H4 (cell line): ENCODE results near the gene SMAD7. TPM values are rescaled to one million over a fixed set of nuclear protein-coding genes. Genes with fewer than 3 reads are reported as not detected.

Source experiments
- DNase-seq: peaks from one replicate; pipeline ENCODE4 v3.0.0-alpha.2; 2015; ENCODE audit warnings: low spot score
- total RNA-seq: library from RNA; depleted of rRNA; stranded (reverse); fragments of >200 nt; shearing (Covaris generic); gene quantifications from 2 replicates; pipeline ENCODE4 v1.2.3, GENCODE V29; 2014; rRNA removed

SMAD7 gene, protein sequence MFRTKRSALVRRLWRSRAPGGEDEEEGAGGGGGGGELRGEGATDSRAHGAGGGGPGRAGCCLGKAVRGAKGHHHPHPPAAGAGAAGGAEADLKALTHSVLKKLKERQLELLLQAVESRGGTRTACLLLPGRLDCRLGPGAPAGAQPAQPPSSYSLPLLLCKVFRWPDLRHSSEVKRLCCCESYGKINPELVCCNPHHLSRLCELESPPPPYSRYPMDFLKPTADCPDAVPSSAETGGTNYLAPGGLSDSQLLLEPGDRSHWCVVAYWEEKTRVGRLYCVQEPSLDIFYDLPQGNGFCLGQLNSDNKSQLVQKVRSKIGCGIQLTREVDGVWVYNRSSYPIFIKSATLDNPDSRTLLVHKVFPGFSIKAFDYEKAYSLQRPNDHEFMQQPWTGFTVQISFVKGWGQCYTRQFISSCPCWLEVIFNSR
- total RNA-seq, result 6.9 and 10.1 TPM in 2 replicates

DNA sequence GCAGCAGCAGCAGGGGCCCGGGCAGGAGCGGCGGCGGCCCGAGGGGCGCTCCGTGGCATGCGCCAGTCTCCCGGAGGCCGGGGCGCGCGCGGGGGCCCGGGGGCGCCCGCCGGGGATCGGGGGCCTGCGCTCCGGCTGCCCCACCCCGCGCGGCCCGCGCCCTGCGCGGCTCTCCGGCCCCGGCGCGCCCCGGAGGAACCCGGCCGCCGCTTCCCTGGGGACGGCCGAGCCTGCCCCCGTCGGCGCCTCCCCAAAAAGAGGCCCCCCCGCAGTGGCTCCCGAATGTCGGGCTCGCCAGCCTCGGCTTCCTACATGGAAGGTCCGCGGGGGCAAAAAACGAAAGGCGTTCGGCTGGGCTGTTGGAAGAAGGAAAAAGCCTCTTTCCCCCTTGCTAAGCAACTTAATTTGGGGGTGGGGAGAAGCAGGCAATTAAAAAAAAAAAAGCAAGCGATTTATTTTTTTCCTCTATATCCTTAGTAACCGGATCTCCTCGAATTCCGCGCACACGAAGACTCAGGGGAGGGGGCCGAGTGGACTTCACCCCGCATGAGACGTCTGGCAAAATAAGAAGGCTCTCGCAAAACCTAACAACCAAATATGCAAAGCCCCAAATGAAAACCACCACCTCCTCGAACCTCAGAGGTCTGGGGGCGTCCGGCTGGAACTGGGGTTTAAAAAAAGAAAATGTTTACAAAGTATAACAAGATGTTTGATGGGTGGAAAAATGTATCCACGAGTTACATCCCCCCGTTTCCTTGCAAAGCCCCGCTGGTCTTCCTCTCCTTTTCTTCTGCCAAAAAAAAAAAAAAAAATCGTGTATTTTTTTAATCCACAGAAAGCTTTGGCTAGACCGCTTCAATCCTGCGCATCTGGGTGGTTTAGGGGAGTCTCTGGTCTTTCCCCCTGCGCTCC, at the start of gene SMAD7:
Gene SMAD7, minus strand, starts transcription at position 430 of the 912 bp plus-strand sequence. CDS start 541 bp downstream, outside the sequence.
- no peak for DNase-seq

DNA sequence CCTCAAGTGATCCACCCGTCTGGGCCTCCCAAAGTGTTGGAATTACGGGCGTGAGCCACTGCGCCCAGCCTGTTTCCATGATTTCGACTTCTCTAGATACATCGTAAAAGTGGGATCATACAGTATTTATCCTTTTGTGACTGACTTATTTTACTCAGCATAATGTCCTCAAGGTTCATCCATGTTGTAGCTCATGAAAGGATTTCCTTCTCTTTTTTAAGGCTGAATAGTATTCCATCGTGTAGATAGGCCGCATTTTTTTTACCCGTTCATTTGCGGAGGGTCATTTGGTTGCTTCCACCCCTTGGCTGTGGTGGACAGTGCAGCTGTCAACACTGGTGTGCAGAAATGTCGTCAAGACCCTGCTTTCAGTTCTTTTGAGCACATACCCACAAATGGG, 48.8 kb upstream of the SMAD7 start:
- no peak for DNase-seq

DNA sequence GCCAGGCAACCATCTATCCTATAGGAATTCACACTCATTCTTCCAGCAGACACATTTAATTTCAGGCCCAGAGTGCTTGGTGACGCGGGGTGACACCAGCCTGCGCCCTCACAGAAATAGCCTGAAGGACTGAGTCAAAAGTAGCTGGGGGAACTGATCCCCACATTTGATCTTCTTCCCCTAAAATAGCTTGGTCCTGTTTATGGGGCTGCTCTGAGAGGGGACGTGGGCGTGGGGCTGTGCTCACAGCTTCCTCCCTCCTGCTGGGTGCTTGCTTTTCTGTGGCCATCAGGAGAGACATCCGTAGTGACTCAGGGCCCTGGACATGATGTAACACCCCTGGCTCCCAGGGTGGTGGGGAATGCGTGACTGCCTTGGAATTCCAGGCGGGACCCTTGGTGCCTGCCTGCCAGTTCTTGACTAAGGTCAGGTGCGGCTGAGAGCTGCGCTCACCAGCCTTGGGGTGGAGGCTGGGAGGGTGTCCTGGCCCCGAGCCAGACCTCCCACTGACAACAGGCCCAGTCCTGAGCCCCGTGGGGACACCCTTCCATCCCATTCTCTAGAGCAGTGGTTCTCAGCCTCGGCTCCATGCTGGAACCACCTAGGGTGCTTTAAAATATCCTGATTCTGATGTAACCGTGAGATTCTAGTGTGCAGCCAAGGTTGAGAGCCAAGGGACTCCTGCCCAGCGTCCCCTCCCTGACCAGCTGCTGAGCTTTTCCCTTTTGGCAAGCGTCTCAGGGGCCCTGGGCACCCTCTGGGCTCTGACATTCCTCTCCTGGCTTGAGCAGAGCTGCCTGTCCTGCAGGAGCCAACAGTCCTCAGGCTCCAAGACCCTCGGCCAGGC, 47.4 kb upstream of the SMAD7 start:
- peak; percentile 97 for DNase-seq

DNA sequence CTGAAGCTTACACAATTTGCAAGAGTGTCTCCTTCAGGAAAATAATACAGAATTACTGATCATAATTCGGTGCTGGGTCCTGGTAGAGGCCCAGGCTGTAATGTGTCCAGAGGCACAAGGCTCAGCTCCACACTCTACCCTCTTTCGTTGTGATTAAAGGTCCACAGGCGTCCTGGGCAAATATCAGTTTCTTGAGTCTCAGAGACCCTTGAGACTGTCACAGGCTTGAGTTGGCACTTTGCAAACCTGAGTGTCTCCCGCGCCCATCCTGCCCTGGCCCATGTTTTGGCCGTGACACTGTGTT, 46.9 kb upstream of the SMAD7 start:
- no peak for DNase-seq

DNA sequence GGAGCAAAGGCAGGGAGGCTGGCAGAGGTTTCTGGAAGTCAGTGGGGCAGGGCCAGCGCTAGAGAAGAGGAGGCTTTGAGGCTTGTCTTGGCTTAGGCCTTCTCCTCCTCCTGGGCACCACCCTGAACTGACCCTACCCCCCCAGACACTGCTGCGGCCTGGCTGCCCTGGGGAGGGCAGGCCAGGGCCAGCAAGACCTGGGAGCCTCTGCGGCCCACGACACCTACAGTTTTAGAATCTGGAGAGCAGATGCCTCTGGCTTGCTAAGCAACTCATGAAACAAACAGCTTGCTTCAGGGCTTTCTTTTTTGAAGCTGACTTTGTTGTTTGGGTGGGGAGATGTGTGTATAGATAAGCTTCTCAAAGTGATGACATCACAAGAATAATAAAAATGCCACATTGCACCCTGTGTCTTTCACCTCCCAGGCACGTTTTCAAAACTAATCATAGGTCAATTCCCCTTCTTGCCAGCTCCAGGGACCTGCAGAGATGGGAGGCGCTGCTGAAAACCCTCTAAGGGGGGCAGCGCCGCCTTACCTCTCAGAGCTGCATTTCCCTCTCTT, 46.2 kb upstream of the SMAD7 start:
- DNase-seq, result peak; percentile 76

DNA sequence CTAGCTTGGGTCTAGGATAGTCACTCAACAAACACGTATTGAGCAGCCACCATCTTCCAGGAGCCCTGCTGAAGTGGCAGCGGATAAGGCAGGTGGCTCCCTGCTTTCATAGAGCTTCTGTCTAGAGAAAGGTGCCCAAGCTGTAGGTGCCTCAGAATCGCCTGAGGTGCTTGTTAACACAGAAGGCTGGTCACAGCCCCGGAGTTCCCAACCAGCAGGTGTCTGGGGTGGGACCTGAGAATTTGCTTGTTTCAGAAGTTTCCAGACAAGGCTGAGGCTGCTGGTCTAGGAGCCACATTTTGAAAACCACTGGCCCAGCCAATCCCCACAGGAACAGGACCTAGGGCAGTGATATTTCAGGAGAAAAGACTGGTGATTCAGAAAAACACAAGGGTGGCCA, 45.3 kb upstream of the SMAD7 start:
- DNase-seq, result no peak

DNA sequence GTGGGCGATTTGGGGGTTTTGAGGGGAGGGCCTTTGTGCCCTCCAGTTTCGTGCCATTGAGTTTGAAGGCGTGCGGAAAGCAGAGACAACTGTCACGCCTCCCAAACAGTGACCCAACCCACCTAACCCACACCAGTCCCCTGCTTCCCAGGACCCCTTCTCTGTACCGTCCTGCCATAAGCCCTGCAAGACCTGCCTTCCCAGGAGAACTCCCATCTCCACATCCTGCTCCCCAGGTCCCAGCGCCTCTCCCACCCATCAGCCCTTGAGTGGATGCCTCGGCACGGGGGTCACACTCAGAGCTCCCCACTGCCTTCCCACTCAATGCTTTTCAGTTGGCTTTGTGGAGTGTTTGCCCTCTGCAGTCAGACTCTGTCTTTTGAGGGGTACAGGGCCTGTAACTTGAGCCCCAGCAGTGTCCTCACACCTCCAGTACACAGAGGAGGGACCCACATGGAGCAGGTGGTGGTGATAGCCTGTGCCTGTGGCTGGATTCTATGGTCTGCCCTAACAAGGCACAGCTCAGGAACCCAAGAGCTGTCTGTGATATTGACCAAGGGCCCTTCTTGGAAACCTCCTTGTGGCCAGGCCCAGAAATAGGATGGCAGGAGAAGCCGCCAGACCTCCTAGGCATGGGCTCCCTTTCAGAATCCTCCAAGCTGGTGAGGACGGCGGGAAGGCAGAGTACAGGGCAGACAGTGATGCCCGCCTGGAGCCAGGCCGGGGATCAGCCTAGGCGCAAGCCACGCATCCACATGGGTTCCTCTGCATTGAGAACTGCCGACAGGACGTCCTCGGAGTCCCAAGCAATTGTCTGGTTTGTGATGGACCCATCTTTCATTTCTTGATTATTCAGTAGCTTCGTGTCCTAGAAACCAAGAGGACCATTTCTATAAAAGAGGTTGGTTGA, 44.4 kb upstream of the SMAD7 start:
- no peak for DNase-seq

DNA sequence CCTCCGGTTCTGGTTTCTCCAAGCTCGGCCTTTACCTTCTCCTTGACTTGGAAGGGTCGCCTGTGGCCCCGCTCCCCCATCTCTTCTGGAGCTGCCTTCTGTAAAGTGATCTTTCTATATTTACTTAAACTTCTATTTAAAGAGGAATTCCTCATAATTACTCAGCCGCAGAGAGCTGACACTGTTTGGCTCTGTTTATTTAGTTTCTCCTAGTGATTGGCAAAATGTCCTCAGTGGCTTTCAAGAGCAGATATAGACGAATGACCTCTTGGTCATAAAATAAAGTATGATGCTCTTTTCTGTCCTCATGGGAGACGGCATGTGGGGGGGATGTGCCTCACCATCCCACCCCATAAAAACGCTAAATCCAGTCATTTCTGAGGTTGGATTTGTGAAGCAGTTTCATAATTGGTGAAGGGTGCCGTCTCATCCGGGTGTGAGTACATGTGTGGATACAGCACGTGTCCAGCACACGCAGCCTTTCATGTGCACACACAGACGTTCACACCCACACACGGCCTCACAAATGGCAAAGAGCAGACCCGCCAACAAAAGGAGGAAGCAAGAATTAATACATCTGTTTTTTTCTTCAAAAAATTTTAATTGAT, 43.4 kb upstream of the SMAD7 start:
- peak; percentile 49 for DNase-seq

DNA sequence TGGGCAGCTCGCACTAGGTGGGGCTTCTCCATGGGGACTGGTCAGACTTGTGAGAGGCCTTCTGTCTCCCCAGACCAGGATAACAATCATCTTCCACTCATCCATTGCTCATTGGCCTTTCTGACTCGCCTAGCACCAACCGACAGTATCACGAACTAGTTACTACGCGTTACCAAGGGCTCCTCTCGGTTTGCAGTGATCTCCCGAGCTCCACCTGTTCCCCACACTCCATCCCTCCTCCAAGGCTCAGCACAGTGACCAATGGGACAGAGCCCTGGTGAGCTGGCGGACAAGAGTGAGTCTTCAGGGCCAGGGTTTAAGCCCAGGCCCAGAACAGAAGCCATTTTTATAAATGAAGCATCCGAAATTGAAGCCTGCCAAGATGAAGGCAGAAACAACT, 42.8 kb upstream of the SMAD7 start:
- no peak for DNase-seq

DNA sequence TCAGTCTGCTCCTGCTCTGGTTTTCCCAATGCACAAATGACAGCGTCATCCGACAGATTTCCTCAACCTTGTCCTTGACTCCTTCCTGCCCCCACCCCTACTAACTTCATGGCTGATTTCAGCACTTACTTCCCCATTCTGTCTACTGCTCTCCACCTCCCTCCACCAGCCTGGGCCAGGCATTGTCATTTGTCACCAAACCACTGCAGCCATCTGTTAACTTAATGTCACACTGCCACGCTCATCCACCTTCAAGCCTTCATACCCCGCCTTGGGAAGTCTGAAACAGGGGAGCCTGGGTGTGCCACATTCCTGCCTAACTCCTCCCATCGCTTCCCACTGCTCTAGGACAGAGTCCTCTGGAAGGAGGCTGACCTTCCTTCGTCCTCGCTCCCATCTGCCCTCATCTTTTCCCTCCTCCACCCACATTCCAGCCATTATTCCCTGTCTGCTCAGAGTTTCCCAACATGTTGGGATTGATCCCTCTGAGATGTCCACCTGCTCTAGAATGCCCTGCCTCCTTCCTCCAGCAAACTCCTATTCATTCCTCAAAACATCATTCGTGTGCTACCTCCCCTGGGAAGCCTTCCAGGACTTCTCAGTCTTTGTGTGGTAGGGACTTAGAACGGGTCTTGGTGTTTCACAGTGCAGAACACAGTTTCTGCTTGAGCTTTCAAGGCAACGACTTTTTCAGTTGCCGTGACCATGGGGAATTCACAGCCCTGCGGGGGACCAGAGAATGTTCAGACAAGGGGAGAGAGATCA, 42.2 kb upstream of the SMAD7 start:
- DNase-seq, result no peak

DNA sequence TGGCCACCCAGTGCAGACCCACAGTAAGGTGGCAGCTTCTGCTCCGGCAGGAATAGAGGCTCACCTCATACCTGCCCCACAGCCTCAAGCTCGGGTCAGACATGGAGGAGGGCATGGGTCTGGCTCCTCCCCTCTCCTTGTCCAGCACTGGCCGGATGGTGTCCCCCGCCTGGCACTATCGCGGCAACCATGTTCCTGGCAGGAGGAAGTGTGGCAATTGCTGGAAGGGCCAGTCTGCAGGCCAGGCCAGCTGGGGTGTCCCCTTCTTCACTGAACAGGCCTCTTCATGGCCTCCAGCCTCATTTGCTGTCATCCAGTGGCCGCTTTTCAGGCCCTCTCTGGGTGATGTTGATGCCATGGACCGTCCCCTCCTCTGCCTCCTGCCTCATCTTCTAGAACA, 41.4 kb upstream of the SMAD7 start:
- no peak for DNase-seq

DNA sequence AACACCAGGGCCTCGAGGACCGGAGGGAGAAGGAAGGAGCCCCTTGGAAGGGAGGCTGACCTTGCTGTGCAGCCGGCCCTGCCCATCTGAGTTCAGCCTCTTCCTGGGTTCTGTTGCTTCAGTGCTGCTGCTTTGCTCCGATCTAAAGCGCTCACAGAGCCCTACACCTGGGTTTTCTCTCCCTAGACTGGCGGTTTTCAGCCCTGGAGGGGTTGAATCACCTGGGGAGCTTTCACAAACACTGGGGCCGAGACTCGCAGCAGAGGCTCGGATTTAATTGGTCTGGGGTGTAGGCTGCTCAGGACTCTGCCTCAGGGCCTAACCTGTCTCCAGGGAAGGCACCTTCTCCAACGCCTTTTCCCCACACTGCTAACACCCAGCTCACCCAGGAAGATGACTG, 40.9 kb upstream of the SMAD7 start:
- DNase-seq, result no peak

DNA sequence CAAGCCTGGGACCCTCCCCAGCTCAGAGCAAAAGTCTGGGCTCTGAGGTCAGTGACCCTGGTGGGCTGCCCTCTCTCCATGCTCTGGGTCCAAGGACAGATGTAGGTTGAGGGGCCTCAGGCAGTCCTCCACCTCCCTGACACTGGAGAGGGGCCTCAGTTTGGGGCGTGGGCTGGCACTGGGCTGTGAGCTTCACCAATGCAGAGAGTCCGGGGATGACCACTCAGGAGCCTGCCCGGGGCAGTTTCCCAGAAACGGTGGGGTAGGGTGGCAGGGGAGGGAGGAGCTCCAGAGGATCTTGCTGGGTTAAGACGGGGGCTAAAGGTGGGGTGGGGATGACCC, 40.5 kb upstream of the SMAD7 start:
- no peak for DNase-seq

DNA sequence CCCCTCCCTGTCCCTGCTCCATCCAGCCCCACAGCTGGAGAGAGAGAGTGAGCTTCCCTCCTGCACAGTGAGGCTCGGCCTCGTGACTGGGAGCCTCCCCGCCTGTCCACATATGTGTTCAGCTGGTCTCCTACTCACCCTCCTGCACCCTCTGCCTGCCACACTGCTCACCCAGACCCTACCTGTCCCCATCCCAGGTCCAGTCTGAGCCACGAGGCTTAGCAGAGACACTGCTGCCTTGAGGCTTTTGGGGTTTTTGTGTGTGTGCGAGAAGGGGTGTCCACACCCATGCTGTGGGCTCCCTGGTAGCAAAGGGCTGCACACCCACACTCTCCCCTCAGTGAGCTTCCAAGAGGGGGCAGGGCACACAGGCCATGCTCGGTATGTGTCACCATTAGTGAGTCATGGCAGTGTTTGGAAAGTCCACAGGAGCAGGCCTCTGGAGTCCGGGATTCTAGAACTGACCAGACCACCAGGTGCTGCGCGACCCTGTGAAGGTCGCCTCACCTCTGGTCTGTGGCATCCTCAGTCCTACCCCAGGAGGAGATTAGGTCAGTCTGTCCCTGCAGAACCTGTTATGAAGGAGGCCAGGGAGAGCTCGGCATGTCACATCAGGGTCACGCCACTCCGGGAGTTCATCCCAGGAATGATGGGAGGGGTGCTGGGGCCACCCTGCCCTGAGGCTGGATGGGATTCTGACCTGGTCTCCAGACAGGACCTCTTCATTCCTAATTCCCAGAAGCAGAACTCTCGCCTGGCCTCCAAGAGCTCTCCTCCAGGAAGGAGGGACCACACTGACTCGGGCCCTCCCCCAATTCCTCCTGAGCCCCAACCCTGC, 39.9 kb upstream of the SMAD7 start:
- DNase-seq, result peak; percentile 49

DNA sequence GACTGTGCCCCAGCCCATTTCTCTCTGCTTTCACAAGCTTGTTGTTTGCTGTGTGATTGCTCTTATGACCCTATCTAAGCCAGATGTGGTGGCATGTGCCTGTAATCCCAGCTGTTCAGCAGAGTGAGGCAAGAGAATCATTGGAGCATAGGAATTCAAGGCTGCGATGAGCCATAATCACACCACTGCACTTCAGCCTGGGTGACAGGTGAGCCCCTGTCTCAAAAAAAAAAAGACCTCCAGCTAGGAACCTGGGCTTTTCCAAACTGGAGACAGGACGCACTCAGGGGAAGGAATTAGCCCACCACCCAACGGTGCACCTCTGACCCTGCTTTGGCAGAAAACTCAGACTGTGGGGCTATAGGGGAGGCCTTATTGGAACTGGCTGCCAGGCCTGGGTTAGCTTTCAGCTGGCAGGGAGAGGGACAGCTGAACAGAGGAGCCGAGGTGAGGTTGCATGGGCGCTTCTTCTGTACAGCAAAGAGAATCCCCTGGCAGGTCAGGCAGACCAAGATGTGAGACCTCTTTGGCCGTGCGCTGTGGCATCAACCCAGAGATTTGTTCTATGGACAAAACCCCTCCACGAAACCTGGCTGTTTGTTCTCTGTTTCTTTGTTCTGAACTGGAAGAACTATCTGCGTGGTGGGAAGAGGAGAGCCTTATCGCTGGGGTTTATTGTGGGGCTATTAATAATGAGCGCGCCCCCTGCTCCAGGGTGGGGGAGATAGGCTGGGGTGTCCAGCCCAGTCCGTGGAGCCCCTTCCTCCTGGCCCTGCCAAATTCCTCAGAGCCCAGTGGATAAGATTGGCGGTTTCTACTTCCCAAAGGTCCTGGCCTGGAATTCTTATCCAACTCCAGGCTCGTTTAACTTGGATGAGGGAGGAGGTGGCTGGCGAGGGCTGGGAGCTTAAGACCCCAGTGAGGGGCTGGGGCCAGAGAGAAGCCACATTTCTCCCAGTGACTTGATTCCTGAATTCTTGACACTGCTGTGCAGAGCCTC, 38.8 kb upstream of the SMAD7 start:
- no peak for DNase-seq

DNA sequence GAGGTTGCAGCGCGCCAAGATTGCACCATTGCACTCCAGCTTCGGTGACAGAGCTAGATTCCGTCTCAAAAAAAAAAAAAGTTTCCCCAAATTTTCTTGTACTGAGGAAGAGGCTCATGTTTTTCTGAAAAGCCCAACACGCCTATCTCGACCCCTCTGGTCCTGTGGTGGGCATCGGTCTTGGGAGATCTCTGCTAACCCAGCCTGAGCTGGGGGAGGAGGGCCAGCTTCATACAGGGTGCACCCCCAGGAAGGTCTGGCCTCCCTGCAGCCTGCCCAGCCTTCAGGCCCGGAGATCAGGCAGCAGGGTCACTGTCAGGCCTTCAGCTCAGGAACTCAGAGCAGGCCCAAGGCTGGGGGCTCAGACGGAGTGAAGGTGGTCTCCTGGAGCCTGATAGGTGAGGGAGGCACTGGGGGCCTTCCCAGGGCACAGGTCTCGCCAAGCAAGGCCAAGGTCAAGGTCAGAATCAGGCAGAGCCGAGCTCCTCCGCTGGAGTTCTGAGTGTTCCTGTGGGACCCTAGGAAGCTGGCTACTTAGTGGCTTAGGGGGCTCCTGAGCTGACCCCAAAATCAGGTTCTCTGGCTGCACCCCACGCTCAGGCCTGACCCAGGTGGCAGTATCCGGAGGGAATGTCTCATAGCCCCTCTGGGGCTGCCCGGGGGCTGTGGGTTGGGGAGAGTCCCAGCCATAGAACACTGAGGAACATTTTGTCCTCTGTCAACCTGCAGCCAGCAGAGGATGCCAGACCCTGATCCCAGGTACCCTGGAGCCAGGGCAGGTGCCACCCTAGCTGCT, 37.9 kb upstream of the SMAD7 start:
- no peak for DNase-seq

DNA sequence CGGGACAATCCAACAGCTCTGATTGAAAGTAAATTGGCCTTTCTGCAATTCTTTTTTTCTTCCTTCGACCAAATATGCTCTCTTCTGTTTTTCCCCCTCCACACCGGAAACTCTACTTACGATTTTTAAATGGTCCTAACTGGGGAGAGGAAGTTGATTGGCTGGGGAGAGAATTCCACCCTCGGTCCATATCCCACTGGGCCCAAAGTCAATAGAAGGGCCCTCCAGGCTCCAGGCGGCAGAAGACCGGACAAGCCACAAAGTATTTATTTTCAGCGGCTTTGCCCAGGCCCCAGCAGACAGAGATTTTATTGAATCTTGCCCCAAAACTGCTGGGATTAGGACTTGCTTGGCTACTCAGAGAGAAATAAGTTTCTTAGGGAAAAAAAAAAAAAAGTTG, 37.1 kb upstream of the SMAD7 start:
- no peak for DNase-seq
